HFF-Myc (cell line): ENCODE measurements around the gene NCOA3.
"Not testable (repeated sequence)": the region's sequence is repeated elsewhere in the genome, so short reads cannot be mapped to it uniquely, and the experiment has no call there.

ENCODE experiments used
- DNase-seq: peaks from one replicate; pipeline ENCODE4 v3.0.0-alpha.2; 2011; ENCODE audit warnings: low read depth; ENCODE audit errors: extremely low read depth
- H3K4me3 ChIP-seq: replicated peaks from 2 replicates; pipeline ENCODE4 v1.5.1; 2011; ENCODE audit warnings: low read depth, mild to moderate bottlenecking, control low read depth, low read length
- CTCF ChIP-seq: IDR thresholded peaks from 2 replicates; pipeline ENCODE4 v1.5.1; 2012; ENCODE audit warnings: mild to moderate bottlenecking, low read depth, low read length, control low read depth; ENCODE audit errors: missing control alignments

Gene NCOA3

GRCh38 chr20:47501116-47501481, 588 bp upstream of the NCOA3 start:
- no peak for DNase-seq
- H3K4me3 ChIP-seq: peak overlapping the region; percentile 73
- TF ChIP-seq CTCF: no peak

- no peak for DNase-seq
- H3K4me3 ChIP-seq: peak overlapping the region; percentile 73
- no peak for TF ChIP-seq CTCF
These were observed 868 bp downstream of the NCOA3 start for GRCh38 chr20:47502271-47503239.

- H3K4me3 ChIP-seq: peak overlapping the region; percentile 73
- no peak for TF ChIP-seq CTCF
- DNase-seq: no peak
These were observed 2.0 kb downstream of the NCOA3 start for GRCh38 chr20:47503685-47504084.

- no peak overlapping the region for H3K4me3 ChIP-seq
- no peak for DNase-seq
- no peak for TF ChIP-seq CTCF
These were observed 4.6 kb downstream of the NCOA3 start for GRCh38 chr20:47506335-47506734.

GRCh38 chr20:47506850-47507249, 5.2 kb downstream of the NCOA3 start:
- H3K4me3 ChIP-seq: no peak overlapping the region
- DNase-seq: no peak

GRCh38 chr20:47507275-47507981, 5.7 kb downstream of the NCOA3 start:
- not testable (repeated sequence) for DNase-seq

More at GRCh38 chr20:47506850-47507249, 5.2 kb downstream of the NCOA3 start:
- no peak for TF ChIP-seq CTCF

GRCh38 chr20:47508278-47508677, 6.6 kb downstream of the NCOA3 start:
- DNase-seq: no peak
- no peak for TF ChIP-seq CTCF
- no peak overlapping the region for H3K4me3 ChIP-seq

More at GRCh38 chr20:47507275-47507981, 5.7 kb downstream of the NCOA3 start:
- H3K4me3 ChIP-seq: not testable (repeated sequence)
